WTC11 (cell line): ENCODE results near the gene MRPS17. TPM values are rescaled to one million over a fixed set of nuclear protein-coding genes. Genes with fewer than 3 reads are reported as not detected.

ENCODE experiments used
- ATAC-seq: fragments of 200-7000 bp; cut with Tn5 transposase; 2 replicates; pipeline ENCODE4 v1.10.0; 2021; ENCODE audit warnings: mild to moderate bottlenecking, moderate library complexity
- CTCF ChIA-PET: fragments of 300-600 bp; sonication (Branson Sonifier 250); formaldehyde crosslinking; loops from one replicate; lab custom pipeline; 2021; ENCODE audit warnings: antibody characterized with exemption; lab: Charles Lee
- POLR2A ChIA-PET: fragments of 350-600 bp; sonication (Branson Sonifier 250); formaldehyde crosslinking; loops from one replicate; lab custom pipeline; 2021; ENCODE audit warnings: antibody characterized with exemption; lab: Charles Lee
- DNase-seq: peaks from one replicate; pipeline ENCODE4 v3.0.0; 2021; ENCODE audit warnings: low spot score
- H3K27ac Mint-ChIP-seq: 2 replicates; pipeline ENCODE4 v1.8.0; 2021; ENCODE audit warnings: mixed read lengths
- H3K27me3 Mint-ChIP-seq: 2 replicates; pipeline ENCODE4 v1.8.0; 2021; ENCODE audit warnings: low read depth, mild to moderate bottlenecking, moderate library complexity, mixed read lengths
- H3K36me3 Mint-ChIP-seq: 2 replicates; pipeline ENCODE4 v1.8.0; 2021; ENCODE audit warnings: mixed read lengths
- H3K4me1 Mint-ChIP-seq: 2 replicates; pipeline ENCODE4 v1.8.0; 2022; ENCODE audit warnings: mixed read lengths
- H3K4me3 Mint-ChIP-seq: 2 replicates; pipeline ENCODE4 v1.8.0; 2021; ENCODE audit warnings: mild to moderate bottlenecking, moderate library complexity, mixed read lengths
- H3K9me3 Mint-ChIP-seq: 2 replicates; pipeline ENCODE4 v1.8.0; 2021; ENCODE audit warnings: mixed read lengths
- ATF2 ChIP-seq: sonication (generic); formaldehyde crosslinking; IDR thresholded peaks from 2 replicates; pipeline ENCODE4 v1.8.1; 2022; ENCODE audit warnings: low read depth, missing genetic modification reagents, borderline replicate concordance
- ATF6 ChIP-seq: sonication (generic); formaldehyde crosslinking; IDR thresholded peaks from 2 replicates; pipeline ENCODE4 v1.8.1; 2023; ENCODE audit warnings: mild to moderate bottlenecking, missing genetic modification reagents
- CBFB ChIP-seq: sonication (generic); formaldehyde crosslinking; IDR thresholded peaks from 2 replicates; pipeline ENCODE4 v1.8.1; 2022; ENCODE audit warnings: mild to moderate bottlenecking, low read depth, missing genetic modification reagents
- ERG ChIP-seq: fragments of 250-450 bp; sonication (Bioruptor Pico); IDR thresholded peaks from 2 replicates; pipeline ENCODE4 v1.8.0; 2021; ENCODE audit warnings: mild to moderate bottlenecking
- ETV6 ChIP-seq: sonication (generic); formaldehyde crosslinking; IDR thresholded peaks from 2 replicates; pipeline ENCODE4 v1.8.1; 2022; ENCODE audit warnings: mild to moderate bottlenecking, missing genetic modification reagents
- FOXP4 ChIP-seq: sonication (generic); formaldehyde crosslinking; IDR thresholded peaks from 2 replicates; pipeline ENCODE4 v1.8.0; 2022; ENCODE audit warnings: mild to moderate bottlenecking, missing genetic modification reagents
- GRHL2 ChIP-seq: fragments of 250-450 bp; sonication (Bioruptor Pico); IDR thresholded peaks from 2 replicates; pipeline ENCODE4 v1.8.0; 2022; ENCODE audit warnings: mild to moderate bottlenecking, moderate library complexity; ENCODE audit not compliant: insufficient replicate concordance, severe bottlenecking
- MAX ChIP-seq: sonication (generic); formaldehyde crosslinking; IDR thresholded peaks from 2 replicates; pipeline ENCODE4 v1.8.0; 2022; ENCODE audit warnings: mild to moderate bottlenecking, missing genetic modification reagents
- MYBL2 ChIP-seq: sonication (generic); formaldehyde crosslinking; IDR thresholded peaks from 2 replicates; pipeline ENCODE4 v1.8.1; 2023; ENCODE audit warnings: mild to moderate bottlenecking, moderate library complexity, missing genetic modification reagents
- NFATC4 ChIP-seq: fragments of 250-450 bp; sonication (Bioruptor Pico); IDR thresholded peaks from 2 replicates; pipeline ENCODE4 v1.9.0; 2021; ENCODE audit warnings: mild to moderate bottlenecking
- TEAD1 ChIP-seq: sonication (generic); formaldehyde crosslinking; IDR thresholded peaks from 2 replicates; pipeline ENCODE4 v1.8.0; 2022; ENCODE audit warnings: mild to moderate bottlenecking, missing genetic modification reagents
- ZBTB21 ChIP-seq: sonication (generic); formaldehyde crosslinking; IDR thresholded peaks from 2 replicates; pipeline ENCODE4 v1.8.1; 2023; ENCODE audit warnings: mild to moderate bottlenecking, missing genetic modification reagents, borderline replicate concordance
- ZBTB43 ChIP-seq: sonication (generic); formaldehyde crosslinking; IDR thresholded peaks from 2 replicates; pipeline ENCODE4 v1.8.1; 2023; ENCODE audit warnings: mild to moderate bottlenecking, missing genetic modification reagents
- ZNF263 ChIP-seq: sonication (generic); formaldehyde crosslinking; IDR thresholded peaks from 2 replicates; pipeline ENCODE4 v1.8.1; 2022; ENCODE audit warnings: low read depth, mild to moderate bottlenecking, moderate library complexity, missing genetic modification reagents
- ZNF317 ChIP-seq: sonication (generic); formaldehyde crosslinking; IDR thresholded peaks from 2 replicates; pipeline ENCODE4 v1.8.1; 2023; ENCODE audit warnings: low read depth, mild to moderate bottlenecking, moderate library complexity, missing genetic modification reagents, borderline replicate concordance
- ZNF423 ChIP-seq: fragments of 250-450 bp; sonication (Bioruptor Pico); IDR thresholded peaks from 2 replicates; pipeline ENCODE4 v2.1.2; 2022; ENCODE audit warnings: mild to moderate bottlenecking, moderate library complexity
- ZNF532 ChIP-seq: fragments of 250-450 bp; sonication (Bioruptor Pico); IDR thresholded peaks from 2 replicates; pipeline ENCODE4 v1.9.0; 2021; ENCODE audit warnings: mild to moderate bottlenecking, borderline replicate concordance
- ZNF671 ChIP-seq: fragments of 250-450 bp; sonication (Bioruptor Pico); IDR thresholded peaks from 2 replicates; pipeline ENCODE4 v1.8.0; 2021; ENCODE audit warnings: mild to moderate bottlenecking
- total RNA-seq: library from RNA; stranded (reverse); gene quantifications from 3 replicates; pipeline ENCODE4 v1.2.3, GENCODE V29; 2021

The MRPS17 gene
- total RNA-seq, 1 experiment from 2014 or later = 25.6 TPM

GRCh38 chr7:55970978-55971377 lies 19.3 kb downstream of the MRPS17 start:
- ChIA-PET CTCF (no interaction called here), POLR2A (interaction anchor here (0.9 kb wide), 1 partner anchor 19 kb away, joined by 4 read pairs; the partner anchor contains the start of gene MRPS17)
- Mint-ChIP-seq H3K36me3 (peaks cover 10% of the 10 kb centered on the region), H3K9me3 (no peaks in the 10 kb centered on the region), H3K4me3 (no peak overlapping the region), H3K27ac (peak overlapping the region; percentile 86; the same call in 1 of the 2 replicates), H3K4me1 (peaks cover 11% of the 10 kb centered on the region), H3K27me3 (no peaks in the 10 kb centered on the region)
- ATAC-seq (peak; percentile 16; the same call in 1 of the 2 replicates), DNase-seq (no peak)
- TF ChIP-seq FOXP4 = no peak
- no peak for TF ChIP-seq ETV6
- no peak for TF ChIP-seq ERG (CRISPR knock-in tag)
- no peak for TF ChIP-seq ZNF317
- no peak for TF ChIP-seq MYBL2 (CRISPR knock-in tag)
- no peak for TF ChIP-seq CBFB (CRISPR knock-in tag)
- TF ChIP-seq ZNF671 = no peak
- no peak for TF ChIP-seq GRHL2 (CRISPR knock-in tag)
- TF ChIP-seq ZNF263 (CRISPR knock-in tag) = no peak
- no peak for TF ChIP-seq ZBTB43
- no peak for TF ChIP-seq ZNF423 (CRISPR knock-in tag)

GRCh38 chr7:55973747-55974250 lies 22.1 kb downstream of the MRPS17 start:
- TF ChIP-seq MAX (CRISPR knock-in tag) (no peak), ATF2 (CRISPR knock-in tag) (no peak), MYBL2 (CRISPR knock-in tag) (no peak), ZNF532 (no peak), ZBTB21 (CRISPR knock-in tag) (no peak), ATF6 (CRISPR knock-in tag) (no peak), NFATC4 (CRISPR knock-in tag) (no peak), TEAD1 (no peak), ZNF671 (no peak)
- Mint-ChIP-seq H3K9me3 (no peaks in the 10 kb centered on the region), H3K27ac (no peak overlapping the region), H3K4me1 (peaks cover 10% of the 10 kb centered on the region), H3K27me3 (no peaks in the 10 kb centered on the region), H3K4me3 (no peak overlapping the region), H3K36me3 (peaks cover 19% of the 10 kb centered on the region)
- DNase-seq (no peak), ATAC-seq (no peak)
- ChIA-PET POLR2A (no interaction called here), CTCF (interaction anchor here (1.1 kb wide), 1 partner anchor 10 kb away, joined by 4 read pairs; no protein-coding TSS in a partner anchor)
